Upper lobe of left lung (tissue), 6 donors: ENCODE data around the gene NUDC. TPM values are rescaled to one million over a fixed set of nuclear protein-coding genes. Genes with fewer than 3 reads are reported as not detected.
"Not testable (repeated sequence)": the region's sequence is repeated elsewhere in the genome, so short reads cannot be mapped to it uniquely, and the experiment has no call there.

Source experiments
- ATAC-seq, 2 donors: fragments of 200-7000 bp; cut with Tn5 transposase; one replicate each; pipeline ENCODE4 v1.9.1; 2022; ENCODE audit warnings: mild to moderate bottlenecking in 2 of 2, moderate library complexity in 2 of 2; ENCODE audit not compliant: low FRiP score in 2 of 2
- DNase-seq, 2 donors: peaks; one replicate each; pipeline ENCODE4 v3.0.0-alpha.2; 2019 to 2020
- H3K27ac ChIP-seq, 4 donors: fragments of 200-600 bp; sonication (generic); one replicate each; pipeline ENCODE4 v1.5.1; 2016 to 2019
- H3K27me3 ChIP-seq, 4 donors: fragments of 200-600 bp; sonication (generic); one replicate each; pipeline ENCODE4 v1.5.1; 2017 to 2019
- H3K36me3 ChIP-seq, 4 donors: fragments of 200-600 bp; sonication (generic); one replicate each; pipeline ENCODE4 v1.5.1; 2016 to 2019
- H3K4me1 ChIP-seq, 4 donors: fragments of 200-600 bp; sonication (generic); one replicate each; pipeline ENCODE4 v1.5.1; 2018 to 2019
- H3K4me3 ChIP-seq, 4 donors: fragments of 200-600 bp; sonication (generic); one replicate each; pipeline ENCODE4 v1.5.1; 2017 to 2019; ENCODE audit warnings: mild to moderate bottlenecking in 2 of 4, moderate library complexity in 1 of 4
- H3K9me3 ChIP-seq, 4 donors: fragments of 200-600 bp; sonication (generic); one replicate each; pipeline ENCODE4 v1.5.1; 2018 to 2019
- CTCF ChIP-seq, 6 experiments: fragments of 450-650 bp in 4 of 6; fragments of 200-600 bp in 2 of 6; sonication (generic) in 2 of 6; IDR thresholded peaks; one replicate each; pipeline ENCODE4 v1.5.1; 2016 to 2019; ENCODE audit warnings: antibody characterized with exemption in 6 of 6
- EP300 ChIP-seq, 4 donors: sonication (generic); formaldehyde crosslinking; IDR thresholded peaks; one replicate each; pipeline ENCODE4 v1.5.1; 2017; ENCODE audit warnings: antibody characterized with exemption in 4 of 4, control low read depth in 2 of 4
- POLR2A ChIP-seq, 4 donors: fragments of 450-650 bp; IDR thresholded peaks; one replicate each; pipeline ENCODE4 v1.5.1; 2016 to 2017; ENCODE audit warnings: antibody characterized with exemption in 4 of 4, mild to moderate bottlenecking in 2 of 4
- POLR2AphosphoS5 ChIP-seq, 2 donors: sonication (generic); formaldehyde crosslinking; IDR thresholded peaks; one replicate each; pipeline ENCODE4 v1.5.1; 2017; ENCODE audit warnings: antibody characterized with exemption in 2 of 2
- WGBS, 2 donors: methylation state at CpG; one replicate each; pipeline ENCODE4 v1.1.5; 2017 to 2018; 5-methylcytosine and 5-hydroxymethylcytosine counted together
- total RNA-seq, 6 donors: library from RNA; depleted of rRNA in 4 of 6; stranded (reverse); fragments of >200 nt in 4 of 6; gene quantifications; one replicate each; pipeline versions ENCODE4 v1.1.0 to v1.2.1, GENCODE V29; 2016 to 2021
- donor health status: DM: no; HTN: no; CAD: no; lungs with moderate emphysema.
- donor health status: DM: no; HTN: yes; CAD: no; lungs with severe emphysema.

NUDC gene
- 10 to 100 TPM; 41.9 to 81.2 (median 60.2) TPM for total RNA-seq

- no peaks in the 10 kb centered on the region for H3K27me3 ChIP-seq
- H3K4me3 ChIP-seq = peak within 1 kb of the TSS; percentile 83 to 99 (median 91)
- H3K9me3 ChIP-seq = no peaks in the 10 kb centered on the region
- peak; percentile 99 for ATAC-seq
- H3K4me1 ChIP-seq = peaks cover 17 to 23% (median 22%) of the 10 kb centered on the region in 4 donors
- DNase-seq = peak; percentile 98
- H3K36me3 ChIP-seq = peaks cover 15 to 34% (median 25%) of the 10 kb centered on the region in 4 donors
- 0 to 3% methylated on average over 25 to 56 of the region's 83 CpGs for WGBS, 2 donors
- peak within 1 kb of the TSS; percentile 82 to 94 (median 90) for H3K27ac ChIP-seq
- TF ChIP-seq EP300 (IDR thresholded peaks at IDR 0.05) (peak in 1 of 4 donors; percentile 14), CTCF (IDR thresholded peaks at IDR 0.05) (peak in 1 of 6 experiments; percentile 35), POLR2AphosphoS5 (IDR thresholded peaks at IDR 0.05) (peak; percentile 91 to 95), POLR2A (IDR thresholded peaks at IDR 0.05) (peak in 3 of 4 donors; percentile 63 to 93 (median 75))
Observed at GRCh38 chr1:26921540-26922430, at the start of gene NUDC. Gene NUDC (plus strand): TSS chr1:26921743. CDS start chr1:26921849, 106 bp downstream.

GRCh38 chr1:26873097-26873496 lies 48.4 kb upstream of the NUDC start:
- H3K27ac ChIP-seq, H3K4me1 ChIP-seq, H3K4me3 ChIP-seq, H3K27me3 ChIP-seq, ATAC-seq, DNase-seq, H3K9me3 ChIP-seq: not testable (repeated sequence)
- WGBS, 2 donors = 80 to 93% methylated on average over 2 of the region's 2 CpGs
- peaks cover 0 to 24% (median 3%) of the 10 kb centered on the region in 4 donors for H3K36me3 ChIP-seq

- H3K27me3 ChIP-seq = no peaks in the 10 kb centered on the region
- peaks cover 0 to 4% (median 2%) of the 10 kb centered on the region in 4 donors for H3K4me1 ChIP-seq
- no peak overlapping the region for H3K27ac ChIP-seq
- no peak for DNase-seq
- WGBS, 2 donors = 73 to 89% methylated on average over 4 of the region's 4 CpGs
- TF ChIP-seq CTCF (IDR thresholded peaks at IDR 0.05) = no peak
- no peak for TF ChIP-seq POLR2A (IDR thresholded peaks at IDR 0.05)
- no peak for TF ChIP-seq EP300 (IDR thresholded peaks at IDR 0.05)
- TF ChIP-seq POLR2AphosphoS5 (IDR thresholded peaks at IDR 0.05) = no peak
- H3K36me3 ChIP-seq = peaks cover 7 to 42% (median 16%) of the 10 kb centered on the region in 4 donors
- H3K9me3 ChIP-seq = no peaks in the 10 kb centered on the region
- ATAC-seq = no peak
- H3K4me3 ChIP-seq = no peak overlapping the region
Observed at GRCh38 chr1:26874896-26875295, 46.6 kb upstream of the NUDC start.

- Histone ChIP-seq H3K27ac (no peak overlapping the region), H3K27me3 (no peaks in the 10 kb centered on the region), H3K9me3 (no peaks in the 10 kb centered on the region), H3K4me3 (no peak overlapping the region), H3K36me3 (peaks cover 13 to 66% (median 33%) of the 10 kb centered on the region in 4 donors), H3K4me1 (peaks cover 0 to 4% (median 2%) of the 10 kb centered on the region in 4 donors)
- DNase-seq = no peak
- ATAC-seq = no peak
- 73% methylated on average over 2 of the region's 2 CpGs for WGBS, 2 donors
- TF ChIP-seq POLR2AphosphoS5 (IDR thresholded peaks at IDR 0.05) = no peak
- no peak for TF ChIP-seq POLR2A (IDR thresholded peaks at IDR 0.05)
- TF ChIP-seq CTCF (IDR thresholded peaks at IDR 0.05) = no peak
- no peak for TF ChIP-seq EP300 (IDR thresholded peaks at IDR 0.05)
Observed at GRCh38 chr1:26877326-26877725, 44.2 kb upstream of the NUDC start.

- H3K27me3 ChIP-seq = no peaks in the 10 kb centered on the region
- H3K27ac ChIP-seq = no peak overlapping the region
- DNase-seq = no peak
- H3K36me3 ChIP-seq = peaks cover 37 to 91% (median 58%) of the 10 kb centered on the region in 4 donors
- no peak for ATAC-seq
- no peak for TF ChIP-seq POLR2A (IDR thresholded peaks at IDR 0.05)
- TF ChIP-seq CTCF (IDR thresholded peaks at IDR 0.05) = no peak
- TF ChIP-seq EP300 (IDR thresholded peaks at IDR 0.05) = no peak
- no peak for TF ChIP-seq POLR2AphosphoS5 (IDR thresholded peaks at IDR 0.05)
- no peaks in the 10 kb centered on the region for H3K9me3 ChIP-seq
- 93 to 95% methylated on average over 4 of the region's 4 CpGs for WGBS, 2 donors
- peaks cover 0 to 4% (median 2%) of the 10 kb centered on the region in 4 donors for H3K4me1 ChIP-seq
- no peak overlapping the region for H3K4me3 ChIP-seq
Observed at GRCh38 chr1:26879793-26880192, 41.8 kb upstream of the NUDC start.

- not testable (repeated sequence) for DNase-seq, ATAC-seq, H3K27me3 ChIP-seq, H3K9me3 ChIP-seq, H3K27ac ChIP-seq, H3K4me3 ChIP-seq, H3K4me1 ChIP-seq
- 79 to 88% methylated on average over 6 of the region's 6 CpGs for WGBS, 2 donors
- H3K36me3 ChIP-seq = peaks cover 55 to 99% (median 73%) of the 10 kb centered on the region in 4 donors
Observed at GRCh38 chr1:26881611-26882010, 39.9 kb upstream of the NUDC start.
